HG03039 (cell line): ENCODE results near the gene RIBC1.
"Not testable (repeated sequence)": the region's sequence is repeated elsewhere in the genome, so short reads cannot be mapped to it uniquely, and the experiment has no call there.

Experiments
- ATAC-seq: cut with Tn5 transposase; IDR thresholded peaks from one replicate; pipeline ENCODE4 v1.9.1; 2021; ENCODE audit warnings: mild to moderate bottlenecking, moderate library complexity; ENCODE audit not compliant: unreplicated experiment

Gene RIBC1

DNA sequence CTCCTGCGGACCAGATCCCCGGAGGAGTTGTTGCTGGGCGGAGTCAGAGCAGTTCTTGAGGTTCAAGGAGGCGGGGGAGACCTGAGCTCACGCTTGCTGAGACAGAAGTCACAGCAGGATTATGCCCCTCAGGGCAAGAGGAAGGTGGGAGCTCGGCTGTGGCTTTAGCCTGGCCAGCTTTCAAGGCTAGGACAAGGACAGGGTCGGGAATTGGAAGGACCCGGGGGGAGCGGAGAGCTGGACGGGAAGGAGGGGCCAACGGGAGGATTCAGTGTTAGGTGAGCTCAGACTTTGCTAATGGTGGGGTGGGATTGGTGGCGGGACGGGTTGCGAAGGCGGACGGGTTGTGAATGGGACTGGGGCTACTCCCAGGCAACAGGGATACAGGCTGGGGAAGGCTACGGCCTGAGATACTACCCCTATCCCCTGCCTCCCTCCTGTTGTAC lies at the start of gene RIBC1:
TSS of gene RIBC1 (plus strand) at position 13 of the 446 bp plus-strand sequence. CDS start 3,404 bp downstream, outside the sequence.
- ATAC-seq, result no peak

DNA sequence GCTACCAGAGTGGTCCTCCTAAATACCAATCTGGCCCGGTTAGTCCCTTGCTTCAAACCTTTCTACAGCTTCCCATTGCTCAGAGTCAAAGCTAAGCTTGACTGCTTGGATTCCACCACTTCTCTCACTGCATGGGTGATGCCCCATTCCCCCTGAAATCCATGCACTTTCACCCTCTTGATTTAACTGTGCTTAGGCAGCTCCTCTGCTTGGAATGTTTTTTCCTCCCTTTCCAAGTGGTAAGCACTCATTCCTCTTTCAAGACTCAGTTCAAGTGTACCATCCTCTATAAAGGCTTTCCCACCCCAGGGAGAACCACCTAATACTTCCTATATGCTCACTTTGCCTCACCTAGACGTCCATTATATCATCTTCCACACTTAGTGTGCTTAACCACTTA lies 49.4 kb upstream of the RIBC1 start:
- no peak for ATAC-seq

DNA sequence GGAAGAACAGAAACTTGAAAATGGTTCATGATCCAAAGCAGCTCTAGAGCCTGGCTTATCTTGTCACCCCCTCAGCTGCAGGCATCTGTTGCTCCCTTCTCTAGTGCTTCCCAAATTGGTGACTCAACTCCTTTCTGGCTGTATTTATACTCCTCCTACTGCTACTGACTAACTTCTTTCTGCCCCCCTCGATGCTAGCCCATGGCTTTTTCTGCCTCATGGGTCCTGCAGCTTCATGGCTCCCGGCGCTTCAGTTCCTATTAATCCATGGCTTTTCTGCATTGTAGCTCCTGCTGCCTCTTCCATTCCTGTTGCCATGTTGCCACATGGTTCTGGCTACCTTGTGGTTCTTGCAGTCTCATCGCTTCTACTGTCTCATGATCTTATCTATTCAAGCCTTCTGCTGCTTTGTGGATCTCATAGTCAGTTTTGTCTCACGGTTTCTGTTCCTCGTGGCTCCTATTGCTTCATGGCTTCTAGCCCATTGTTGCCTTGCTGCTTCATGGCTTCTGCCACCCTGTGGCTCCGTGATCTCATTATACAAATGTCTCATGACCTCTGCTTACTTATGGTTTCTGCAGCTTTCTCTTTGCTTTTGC lies 48.4 kb upstream of the RIBC1 start:
- no peak for ATAC-seq

DNA sequence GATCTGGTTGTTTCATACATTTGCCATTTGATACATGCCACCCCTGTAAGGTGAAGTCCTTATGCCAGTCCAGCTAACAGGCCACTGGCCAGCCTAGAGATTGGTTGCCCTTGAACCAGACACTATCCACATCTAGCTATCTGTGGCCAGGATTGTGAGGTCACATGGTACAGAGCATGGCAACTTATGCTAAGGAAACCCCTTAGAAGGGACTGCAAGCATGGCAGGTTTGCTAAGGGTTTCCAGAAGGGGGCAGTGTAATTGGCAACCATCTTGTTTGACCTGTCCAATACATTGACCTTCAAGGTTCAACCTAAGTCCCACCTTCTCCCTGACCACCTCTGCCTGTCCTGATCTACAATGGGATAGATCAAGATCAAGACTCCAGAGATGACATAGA lies 47.8 kb upstream of the RIBC1 start:
- no peak for ATAC-seq

DNA sequence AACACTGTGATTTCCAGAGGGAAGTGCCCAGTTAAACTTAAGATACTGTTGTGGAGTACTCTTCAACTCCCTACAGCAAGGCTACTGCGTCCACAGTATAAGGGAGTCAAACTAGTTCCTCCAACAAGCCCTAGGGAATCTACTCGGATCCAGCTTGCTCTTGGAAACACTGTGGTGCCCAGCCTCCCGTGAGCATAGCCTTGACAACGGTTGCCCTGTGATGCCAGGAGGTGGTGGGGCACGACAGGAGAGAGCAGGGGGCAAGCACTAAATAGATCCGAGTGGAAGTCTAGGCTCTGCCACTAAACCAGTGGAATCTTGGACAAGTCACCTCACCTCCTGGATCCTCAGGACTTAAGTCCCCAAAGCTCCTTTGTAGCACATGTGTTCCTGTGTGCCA lies 45.8 kb upstream of the RIBC1 start:
- ATAC-seq, result no peak

DNA sequence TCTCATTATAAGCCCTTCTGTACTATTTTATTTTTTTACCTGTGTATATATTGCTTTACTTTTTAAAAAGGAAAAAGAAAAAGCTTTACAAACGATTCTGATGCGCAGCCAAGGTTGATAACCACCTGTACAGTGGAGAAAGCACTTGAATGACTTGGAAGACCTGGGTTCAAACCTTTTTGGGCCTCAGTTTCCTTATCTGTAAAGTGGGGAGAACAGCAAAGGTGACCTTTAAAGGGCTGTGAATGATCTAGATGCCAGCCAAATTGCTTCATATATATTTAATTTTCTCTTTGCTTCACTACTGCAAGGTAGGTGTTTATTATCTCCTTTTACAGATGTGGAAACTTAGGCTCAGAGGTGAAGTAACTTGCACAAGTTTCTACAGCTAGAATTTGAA lies 45.2 kb upstream of the RIBC1 start:
- no peak for ATAC-seq

DNA sequence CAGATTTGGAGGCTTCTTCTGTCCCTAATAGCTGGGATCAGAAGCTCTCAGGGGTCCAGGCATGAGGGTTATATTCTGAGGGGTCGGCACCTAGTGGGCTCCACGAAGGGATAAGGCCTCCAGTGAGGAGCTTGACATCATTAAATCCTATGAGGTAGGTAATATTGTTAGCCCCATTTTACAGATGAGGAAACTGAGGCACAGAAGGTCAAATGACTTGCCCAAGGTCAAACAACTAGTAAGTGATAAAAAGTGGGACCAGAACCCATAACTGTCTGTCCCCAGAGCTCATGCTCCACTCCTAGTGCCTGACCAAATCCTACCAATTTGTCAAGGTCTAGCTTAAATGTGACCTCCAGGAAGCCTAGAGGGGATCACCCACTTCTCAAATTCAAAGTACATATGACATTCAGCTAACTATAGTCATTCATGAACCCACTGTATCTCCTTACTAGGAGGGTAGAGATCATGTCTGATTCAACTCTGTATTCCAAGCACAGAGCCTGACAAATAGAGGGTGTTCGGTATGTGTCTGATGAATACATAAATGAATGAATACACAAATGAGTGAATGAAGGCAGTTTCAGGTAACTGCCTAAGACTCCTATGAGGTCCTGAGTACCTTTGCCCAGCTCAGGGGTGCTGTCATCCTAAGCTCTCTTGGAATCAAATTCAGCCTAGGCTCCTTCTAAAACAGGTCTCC lies 43.5 kb upstream of the RIBC1 start:
- no peak for ATAC-seq

- ATAC-seq, result no peak
Measured at GRCh38 chrX:53379747-53380146, 42.9 kb upstream of the RIBC1 start.

DNA sequence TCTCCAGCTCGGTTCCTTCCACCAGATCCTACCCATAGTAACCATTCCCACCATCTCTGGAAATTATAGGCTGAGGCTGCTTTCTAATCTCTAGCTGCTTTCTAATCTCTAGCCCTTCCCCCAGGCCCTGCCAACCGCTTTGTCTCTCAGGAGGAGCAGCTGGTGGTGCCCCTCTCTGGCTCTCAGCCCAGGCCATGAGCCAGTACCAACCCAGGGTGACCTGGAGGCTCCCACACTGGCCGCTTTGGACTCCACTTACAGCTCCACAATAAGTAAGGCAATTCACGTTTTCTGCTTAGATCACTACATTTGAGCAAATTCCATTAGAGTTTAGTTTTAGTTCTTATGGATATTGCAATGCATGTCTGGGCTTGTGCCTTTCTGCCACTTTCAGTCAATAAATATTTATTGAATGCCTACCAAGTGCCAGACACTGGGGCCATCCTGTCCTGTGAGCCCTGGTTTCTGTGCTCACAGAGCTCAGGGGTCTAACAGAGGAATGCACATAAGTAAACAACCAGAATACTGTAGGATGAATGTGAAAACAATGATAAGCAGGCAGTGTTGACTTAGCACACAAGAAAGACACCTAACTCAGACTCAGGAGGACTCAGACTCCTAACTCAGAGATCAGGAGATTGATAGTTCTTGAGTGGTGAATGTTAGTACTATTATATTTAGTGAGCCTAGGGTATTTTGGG lies 39.1 kb upstream of the RIBC1 start:
- no peak for ATAC-seq

- no peak for ATAC-seq
Measured at GRCh38 chrX:53395605-53396298, 26.9 kb upstream of the RIBC1 start.

DNA sequence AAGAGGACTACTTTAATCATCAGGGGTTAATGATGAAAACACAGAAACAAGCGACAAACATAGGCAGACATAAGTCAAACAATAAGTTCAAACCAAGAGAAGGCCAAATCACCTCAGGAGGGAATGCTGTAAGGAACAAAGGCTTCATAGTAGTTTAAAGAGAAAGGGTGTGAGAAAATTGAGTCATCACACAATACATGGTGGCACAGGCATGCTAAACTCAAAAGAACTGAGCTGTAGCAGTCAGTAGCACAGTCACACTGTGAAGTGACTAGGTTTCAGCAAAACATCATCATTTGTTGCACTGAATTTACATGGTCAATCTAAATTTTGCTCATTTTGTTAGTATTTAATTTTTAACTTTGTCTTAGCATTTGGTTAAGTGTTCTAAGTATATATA lies 24.5 kb upstream of the RIBC1 start:
- no peak for ATAC-seq

DNA sequence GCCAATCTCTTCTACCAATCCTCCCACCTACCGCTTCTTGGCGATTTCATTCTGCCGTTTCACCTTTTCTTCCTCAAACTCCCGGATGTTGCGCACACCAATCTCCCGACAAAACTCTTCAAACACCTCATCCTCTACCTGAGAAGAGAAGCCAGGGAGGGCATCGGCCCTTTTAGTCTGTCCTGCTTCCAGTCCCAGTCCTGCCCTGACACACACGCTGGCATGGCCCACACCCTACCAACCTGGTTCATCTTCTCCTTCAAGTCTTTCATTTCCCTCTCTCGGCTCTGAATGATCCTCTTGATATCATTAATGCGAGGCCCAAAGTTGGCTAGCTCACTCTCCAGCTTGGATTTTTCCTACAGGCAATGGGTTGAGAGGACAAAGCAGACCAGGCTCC lies 19.1 kb upstream of the RIBC1 start:
- ATAC-seq, result no peak

DNA sequence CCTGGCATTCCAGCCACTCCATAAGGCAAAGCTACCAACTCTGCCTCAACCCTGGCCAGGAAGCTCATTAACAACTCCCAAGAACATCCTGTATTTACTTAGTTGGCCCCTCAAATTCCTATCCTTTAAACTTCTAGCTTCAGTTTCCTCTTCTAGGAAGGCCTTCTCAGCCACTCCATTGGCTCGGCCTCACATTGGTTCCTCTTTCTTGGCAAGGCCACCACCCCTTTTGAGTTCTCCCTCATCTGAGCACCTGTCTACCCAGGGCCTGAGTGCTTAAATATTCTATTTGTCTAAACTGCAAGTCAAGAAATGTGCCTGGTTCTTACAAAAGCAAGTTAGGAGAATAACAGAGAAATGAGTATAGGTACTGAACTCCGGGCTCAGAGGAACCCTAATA lies 10.2 kb upstream of the RIBC1 start:
- ATAC-seq, result no peak

GRCh38 chrX:53420351-53420750 lies 2.3 kb upstream of the RIBC1 start:
- not testable (repeated sequence) for ATAC-seq

GRCh38 chrX:53421125-53421524 lies 1.5 kb upstream of the RIBC1 start:
- ATAC-seq, result no peak

GRCh38 chrX:53421772-53422085 lies 944 bp upstream of the RIBC1 start:
- no peak for ATAC-seq

DNA sequence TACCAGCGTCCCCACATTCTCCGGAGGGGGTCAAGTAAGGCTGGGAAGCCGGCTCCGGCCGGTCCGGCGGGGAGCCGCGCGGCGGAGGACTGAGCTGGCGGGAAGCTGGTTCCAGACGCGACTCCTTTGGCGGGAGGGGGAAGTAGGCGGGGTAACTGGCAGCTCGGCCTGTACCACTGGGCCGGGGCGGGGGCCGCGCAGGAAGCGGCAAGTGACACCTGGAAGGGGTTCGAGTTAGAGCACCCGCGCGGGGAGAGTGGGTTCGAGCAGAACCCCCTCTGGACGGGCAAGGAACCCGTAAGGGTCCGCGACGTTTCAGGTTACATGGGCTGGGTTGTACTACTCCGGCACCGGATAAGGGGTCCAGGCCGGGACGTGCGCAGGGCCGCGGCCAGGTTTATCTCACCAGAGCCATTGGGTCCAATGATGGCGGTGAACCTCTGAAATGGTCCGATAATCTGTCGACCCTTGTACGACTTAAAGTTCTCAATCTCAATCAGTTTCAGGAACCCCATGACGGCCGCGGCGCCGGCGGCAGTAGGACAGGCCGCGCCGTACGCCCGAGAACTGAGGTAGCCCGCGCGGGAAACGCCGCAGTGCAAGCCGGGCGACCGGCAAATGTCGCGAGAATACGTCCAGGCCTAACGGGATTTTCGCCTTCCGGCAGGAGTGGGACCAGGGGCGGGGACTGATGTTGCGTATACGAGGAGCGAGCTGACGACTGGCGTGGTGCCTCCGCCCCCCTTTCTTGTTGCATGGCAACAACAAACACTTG lies 400 bp upstream of the RIBC1 start, which contains the start of gene SMC1A:
TSS of gene SMC1A (minus strand) at position 569 of the 775 bp plus-strand sequence. CDS start at position 515, 54 bp downstream.
- peak; percentile 92 for ATAC-seq

DNA sequence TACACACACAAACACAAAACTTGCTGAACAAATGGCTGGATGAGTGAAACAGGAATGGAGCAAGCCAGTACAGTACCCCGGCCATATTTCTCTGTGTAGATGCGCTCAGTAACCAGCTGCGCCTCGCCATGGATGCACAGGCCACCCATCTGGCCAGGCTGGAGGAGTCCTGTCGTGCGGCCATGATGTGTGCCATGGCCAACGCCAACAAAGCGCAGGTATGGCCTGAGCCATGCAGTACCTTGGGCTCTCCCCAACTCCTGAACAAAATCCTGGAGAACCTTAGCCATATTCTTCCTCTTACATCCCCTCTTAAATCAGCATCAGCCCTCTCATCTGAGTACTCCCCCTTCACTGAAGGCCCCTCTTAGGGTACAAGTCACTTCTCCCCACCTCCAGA lies 7.1 kb downstream of the RIBC1 start:
- ATAC-seq, result no peak

- ATAC-seq, result no peak
Measured at GRCh38 chrX:53430231-53430630, 7.6 kb downstream of the RIBC1 start.

- peak; percentile 90 for ATAC-seq
Measured at GRCh38 chrX:53433651-53434639, 11.3 kb downstream of the RIBC1 start, which contains the start of gene HSD17B10. HSD17B10 (minus strand) TSS chrX:53434370; CDS start chrX:53434345, 25 bp downstream.
